WTC11 (cell line): ENCODE measurements around the gene PRMT9.

Experiments used
- IRF1 ChIP-seq: sonication (generic); formaldehyde crosslinking; IDR thresholded peaks from 2 replicates; pipeline ENCODE4 v1.8.0; 2023; ENCODE audit warnings: missing genetic modification reagents
- NR1H2 ChIP-seq: sonication (generic); formaldehyde crosslinking; IDR thresholded peaks from 2 replicates; pipeline ENCODE4 v1.9.0; 2021; ENCODE audit warnings: mild to moderate bottlenecking, moderate library complexity, missing genetic modification reagents
- TF ChIP-seq, protein P1 (sequence below): fragments of 200-600 bp; IDR thresholded peaks from 2 replicates; pipeline ENCODE4 v1.8.0; 2022; ENCODE audit warnings: antibody characterized with exemption

- TF ChIP-seq, protein P1, sequence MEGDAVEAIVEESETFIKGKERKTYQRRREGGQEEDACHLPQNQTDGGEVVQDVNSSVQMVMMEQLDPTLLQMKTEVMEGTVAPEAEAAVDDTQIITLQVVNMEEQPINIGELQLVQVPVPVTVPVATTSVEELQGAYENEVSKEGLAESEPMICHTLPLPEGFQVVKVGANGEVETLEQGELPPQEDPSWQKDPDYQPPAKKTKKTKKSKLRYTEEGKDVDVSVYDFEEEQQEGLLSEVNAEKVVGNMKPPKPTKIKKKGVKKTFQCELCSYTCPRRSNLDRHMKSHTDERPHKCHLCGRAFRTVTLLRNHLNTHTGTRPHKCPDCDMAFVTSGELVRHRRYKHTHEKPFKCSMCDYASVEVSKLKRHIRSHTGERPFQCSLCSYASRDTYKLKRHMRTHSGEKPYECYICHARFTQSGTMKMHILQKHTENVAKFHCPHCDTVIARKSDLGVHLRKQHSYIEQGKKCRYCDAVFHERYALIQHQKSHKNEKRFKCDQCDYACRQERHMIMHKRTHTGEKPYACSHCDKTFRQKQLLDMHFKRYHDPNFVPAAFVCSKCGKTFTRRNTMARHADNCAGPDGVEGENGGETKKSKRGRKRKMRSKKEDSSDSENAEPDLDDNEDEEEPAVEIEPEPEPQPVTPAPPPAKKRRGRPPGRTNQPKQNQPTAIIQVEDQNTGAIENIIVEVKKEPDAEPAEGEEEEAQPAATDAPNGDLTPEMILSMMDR: no peak
- TF ChIP-seq IRF1: no peak
- no peak for TF ChIP-seq NR1H2
Observed at GRCh38 chr4:147725673-147726072, 41.7 kb upstream of the PRMT9 start.
